Bronchial epithelial cell (primary cell): ENCODE data around the gene TUBA8. TPM values are rescaled to one million over a fixed set of nuclear protein-coding genes. Genes with fewer than 3 reads are reported as not detected.
"Not testable (repeated sequence)": the region's sequence is repeated elsewhere in the genome, so short reads cannot be mapped to it uniquely, and the experiment has no call there.

Source experiments
- DNase-seq: peaks from one replicate; pipeline ENCODE4 v3.0.0-alpha.2; 2010; ENCODE audit warnings: low read depth
- FAIRE-seq: peaks from 2 replicates; lab custom pipeline; 2011; peaks lifted over from hg19 to GRCh38; lab: Jason Lieb, UNC
- H3K27me3 ChIP-seq: 2 replicates; pipeline ENCODE4 v1.5.1; 2011; ENCODE audit warnings: low read length; ENCODE audit not compliant: control insufficient read depth, insufficient read depth
- H3K36me3 ChIP-seq: 2 replicates; pipeline ENCODE4 v1.5.1; 2011; ENCODE audit warnings: low read length; ENCODE audit not compliant: control insufficient read depth, insufficient read depth
- H3K4me3 ChIP-seq: 2 replicates; pipeline ENCODE4 v1.5.1; 2011; ENCODE audit warnings: mild to moderate bottlenecking, low read depth, low read length, control low read depth
- CTCF ChIP-seq: IDR thresholded peaks from 2 replicates; pipeline ENCODE4 v1.5.1; 2011; ENCODE audit warnings: mild to moderate bottlenecking, moderate library complexity, low read length, control low read depth, inconsistent platforms; ENCODE audit not compliant: insufficient read depth, severe bottlenecking
- total RNA-seq: library from RNA; depleted of rRNA; stranded (reverse); fragments of >200 nt; gene quantifications from 2 replicates; pipeline ENCODE4 v1.2.1, GENCODE V29; 2014

The TUBA8 gene
- total RNA-seq, 1 donor from 2014 or later, result 0.26 TPM

DNA sequence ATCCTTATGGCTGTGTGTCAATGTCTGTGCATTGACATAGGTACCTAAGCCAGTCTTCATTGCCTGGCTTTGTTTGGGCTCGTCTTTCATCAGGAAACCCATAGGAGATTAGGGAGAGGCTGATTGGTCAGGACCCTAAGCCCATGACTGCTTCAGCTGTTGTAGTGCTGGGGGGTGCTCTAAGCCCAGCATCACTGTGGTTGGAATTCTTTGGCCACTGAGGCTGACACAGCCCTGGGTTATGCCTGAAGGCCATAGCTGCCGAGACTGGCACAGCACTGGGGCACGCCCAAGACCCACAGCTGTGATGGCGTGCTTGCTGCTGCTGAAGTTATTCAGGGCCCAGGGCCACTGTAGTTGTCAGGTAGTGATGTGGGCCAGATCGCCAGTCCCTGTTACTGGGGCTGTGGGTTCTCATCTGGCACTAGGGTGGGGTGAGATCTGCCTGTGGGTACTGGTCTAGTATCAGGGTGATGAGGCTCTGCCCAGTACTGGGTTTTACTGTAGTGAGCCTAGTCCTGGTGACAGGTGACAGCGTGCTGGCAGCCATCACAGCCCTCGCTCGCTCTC, 44.3 kb downstream of the TUBA8 start:
- no peaks in the 10 kb centered on the region for H3K36me3 ChIP-seq
- H3K27me3 ChIP-seq, result no peaks in the 10 kb centered on the region
- FAIRE-seq (no peak), DNase-seq (no peak)
- TF ChIP-seq CTCF, result no peak
- H3K4me3 ChIP-seq, result no peak overlapping the region

DNA sequence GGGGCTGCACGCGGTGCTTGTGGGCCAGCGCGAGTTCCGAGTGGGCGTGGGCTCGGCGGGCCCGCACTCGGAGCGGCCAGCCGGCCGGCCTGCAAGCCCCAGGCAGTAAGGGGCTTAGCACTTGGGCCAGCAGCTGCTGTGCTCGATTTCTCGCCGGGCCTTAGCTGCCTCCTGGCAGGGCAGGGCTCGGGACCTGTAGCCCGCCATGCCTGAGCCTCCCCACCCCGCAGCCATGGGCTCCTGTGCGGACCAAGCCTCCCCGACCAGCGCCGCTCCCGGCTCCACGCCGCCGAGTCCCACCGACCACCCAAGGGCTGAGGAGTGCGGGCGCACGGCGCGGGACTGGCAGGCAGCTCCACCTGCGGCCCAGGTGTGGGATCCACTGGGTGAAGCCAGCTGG, 44.9 kb downstream of the TUBA8 start:
- H3K4me3 ChIP-seq, FAIRE-seq, H3K27me3 ChIP-seq, H3K36me3 ChIP-seq, DNase-seq: not testable (repeated sequence)

GRCh38 chr22:18156878-18157713, 46.5 kb downstream of the TUBA8 start:
- no peaks in the 10 kb centered on the region for H3K36me3 ChIP-seq
- no peak for FAIRE-seq
- TF ChIP-seq CTCF, result peak; percentile 82

GRCh38 chr22:18157714-18158028, 47.1 kb downstream of the TUBA8 start:
- DNase-seq, result no peak
- no peaks in the 10 kb centered on the region for H3K36me3 ChIP-seq
- no peak overlapping the region for H3K4me3 ChIP-seq
- no peak for TF ChIP-seq CTCF
- H3K27me3 ChIP-seq, result no peaks in the 10 kb centered on the region
- no peak for FAIRE-seq

More at GRCh38 chr22:18156878-18157713, 46.5 kb downstream of the TUBA8 start:
- DNase-seq, result peak; percentile 68
- H3K4me3 ChIP-seq, result no peak overlapping the region
- no peaks in the 10 kb centered on the region for H3K27me3 ChIP-seq

DNA sequence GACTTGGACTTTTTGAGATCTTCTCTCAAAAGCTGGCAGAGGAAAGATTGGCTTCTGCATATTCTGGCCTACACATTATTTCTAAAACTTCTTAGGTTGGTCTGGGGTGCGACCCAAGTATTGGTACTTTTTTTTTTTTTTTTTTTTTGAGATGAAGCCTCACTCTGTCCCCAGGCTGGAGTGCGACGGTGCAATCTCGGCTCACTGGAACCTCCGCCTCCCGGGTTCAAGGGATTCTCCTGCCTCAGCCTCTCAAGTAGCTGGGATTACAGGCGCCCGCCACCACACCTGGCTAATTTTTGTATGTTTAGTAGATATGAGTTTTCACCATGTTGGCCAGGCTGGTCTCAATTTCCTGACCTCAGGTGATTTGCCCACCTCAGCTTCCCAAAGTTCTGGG, 50.0 kb downstream of the TUBA8 start:
- H3K4me3 ChIP-seq, H3K36me3 ChIP-seq, H3K27me3 ChIP-seq, FAIRE-seq, DNase-seq: not testable (repeated sequence)

DNA sequence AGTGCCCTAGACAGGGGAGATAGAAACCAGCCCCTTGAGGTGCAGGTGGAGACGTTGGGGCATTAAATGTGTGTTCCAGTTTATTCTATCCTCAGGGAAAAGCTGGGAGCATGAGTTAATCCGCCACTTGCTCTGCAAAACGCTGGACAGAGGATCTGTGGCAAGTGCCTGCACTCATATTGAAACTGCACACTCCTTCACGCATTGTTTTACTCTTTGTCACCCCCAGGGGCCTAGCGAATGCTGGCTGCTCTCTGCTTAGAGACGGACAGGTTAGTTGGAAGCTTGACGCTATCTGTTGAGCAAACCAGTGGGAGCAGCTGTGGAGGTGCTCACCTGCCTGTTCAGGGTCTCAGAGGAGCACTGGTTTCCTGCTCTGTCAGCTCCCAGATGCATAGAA, 53.2 kb downstream of the TUBA8 start:
- not testable (repeated sequence) for H3K36me3 ChIP-seq, H3K27me3 ChIP-seq, H3K4me3 ChIP-seq, DNase-seq
- peak; percentile 64 for FAIRE-seq

- not testable (repeated sequence) for DNase-seq, H3K36me3 ChIP-seq, H3K4me3 ChIP-seq, H3K27me3 ChIP-seq
- peak; percentile 68 for FAIRE-seq
Observed at GRCh38 chr22:18164584-18164983, 54.0 kb downstream of the TUBA8 start.

DNA sequence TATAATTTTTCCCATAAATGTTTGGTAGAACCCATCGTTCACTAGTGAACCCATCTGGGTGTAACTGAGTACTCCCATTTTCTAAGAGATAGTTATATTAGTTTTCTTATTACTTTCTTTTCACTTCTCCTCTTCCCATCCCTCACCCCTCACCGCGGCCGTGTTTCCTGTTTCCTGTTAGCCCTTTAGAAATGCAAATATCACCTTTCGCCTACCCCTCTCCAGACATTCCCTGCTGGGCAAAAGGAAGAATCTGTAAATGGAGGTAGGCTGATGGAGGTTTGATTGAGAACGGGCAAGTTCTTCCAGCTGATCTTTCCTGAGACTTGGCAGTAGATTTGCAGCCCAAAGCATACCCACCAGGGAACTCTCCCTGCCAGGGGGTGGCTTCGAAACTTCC, 54.7 kb downstream of the TUBA8 start:
- DNase-seq, H3K4me3 ChIP-seq, FAIRE-seq, H3K27me3 ChIP-seq, H3K36me3 ChIP-seq: not testable (repeated sequence)

DNA sequence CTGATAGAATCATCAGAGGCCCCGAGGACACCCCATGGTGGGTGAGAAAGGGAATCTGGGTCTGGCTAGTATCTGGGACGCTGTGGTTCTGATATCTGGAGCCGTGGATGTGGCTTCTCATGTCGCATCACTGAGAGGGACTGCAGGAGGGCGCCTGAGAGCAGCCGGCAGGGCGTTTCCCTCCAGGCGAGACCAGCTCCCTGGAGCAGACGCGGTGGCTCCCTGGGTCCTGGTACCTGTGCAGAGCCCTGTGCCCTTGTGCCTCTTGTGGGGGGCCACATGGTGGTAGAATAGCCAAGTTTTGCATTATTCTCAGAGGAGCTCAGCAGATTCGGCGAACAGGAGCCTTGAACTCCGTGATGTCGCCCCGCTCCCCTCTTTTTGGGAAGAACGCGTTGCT, 59.7 kb downstream of the TUBA8 start:
- H3K36me3 ChIP-seq, H3K4me3 ChIP-seq, DNase-seq, H3K27me3 ChIP-seq, FAIRE-seq: not testable (repeated sequence)

GRCh38 chr22:18172203-18172602, 61.6 kb downstream of the TUBA8 start:
- not testable (repeated sequence) for H3K36me3 ChIP-seq

GRCh38 chr22:18172776-18173175, 62.2 kb downstream of the TUBA8 start:
- H3K4me3 ChIP-seq, H3K27me3 ChIP-seq, H3K36me3 ChIP-seq, DNase-seq: not testable (repeated sequence)
- FAIRE-seq, result peak; percentile 88

More at GRCh38 chr22:18172203-18172602, 61.6 kb downstream of the TUBA8 start:
- not testable (repeated sequence) for FAIRE-seq, H3K4me3 ChIP-seq, DNase-seq, H3K27me3 ChIP-seq
